Right lung (tissue), 10 donors: ENCODE measurements around the gene RIGI. TPM values are rescaled to one million over a fixed set of nuclear protein-coding genes. Genes with fewer than 3 reads are reported as not detected.
"Not testable (repeated sequence)": the region's sequence is repeated elsewhere in the genome, so short reads cannot be mapped to it uniquely, and the experiment has no call there.

Source experiments
- DNase-seq, 2 donors: peaks; one replicate each; pipeline ENCODE4 v3.0.0-alpha.2; 2013
- long read RNA-seq, 8 donors: transcript quantifications; one replicate each; lab custom pipeline, GENCODE V29; 2026
- polyA plus RNA-seq, 5 donors: library from polyadenylated mRNA; unstranded; fragments of 120-200 nt; gene quantifications; one replicate each; pipeline versions ENCODE4 v1.2.1 to v1.2.3, GENCODE V29; 2013; ENCODE audit warnings: inconsistent platforms in 1 of 5, low replicate concordance in 1 of 5; ENCODE audit not compliant: insufficient read length in 5 of 5, insufficient read depth in 1 of 5

Gene RIGI
- 10 to 100 TPM in 4 of 5 donors, 1 to 10 TPM in 1; 9.0 to 15.8 (median 14.1) TPM for polyA plus RNA-seq
- long read RNA-seq, donor 1, full-length matches to known transcripts: 1 of 1 reads
- long read RNA-seq, donor 1, partial matches to known transcripts: 0 of 1 reads
- long read RNA-seq, donor 1, other reads (novel, unspliced or antisense): 0 of 1 reads
- long read RNA-seq, donor 2, full-length matches to known transcripts: 1 of 1 reads
- long read RNA-seq, donor 2, partial matches to known transcripts: 0 of 1 reads
- long read RNA-seq, donor 2, other reads (novel, unspliced or antisense): 0 of 1 reads
- long read RNA-seq, donor 3, full-length matches to known transcripts: 1 of 11 reads
- long read RNA-seq, donor 3, partial matches to known transcripts: 10 of 11 reads
- long read RNA-seq, donor 3, other reads (novel, unspliced or antisense): 0 of 11 reads
- long read RNA-seq, donor 4, full-length matches to known transcripts: 1 of 37 reads
- long read RNA-seq, donor 4, partial matches to known transcripts: 0 of 37 reads
- long read RNA-seq, donor 4, other reads (novel, unspliced or antisense): 36 of 37 reads
- long read RNA-seq, donor 5, full-length matches to known transcripts: 2 of 14 reads
- long read RNA-seq, donor 5, partial matches to known transcripts: 12 of 14 reads
- long read RNA-seq, donor 5, other reads (novel, unspliced or antisense): 0 of 14 reads
- long read RNA-seq, donor 6: 0 reads
- long read RNA-seq, donor 7: 0 reads
- long read RNA-seq, donor 8: 0 reads

- DNase-seq: peak; percentile 89 to 93
Measured at GRCh38 chr9:32526041-32526706, at the start of gene RIGI. Gene RIGI, minus strand, starts transcription at chr9:32526196. Its CDS starts 30 bp downstream, at chr9:32526166.

GRCh38 chr9:32574858-32575257 is 48.9 kb upstream of the RIGI start:
- no peak for DNase-seq

- DNase-seq: no peak
Measured at GRCh38 chr9:32573821-32574220, 47.8 kb upstream of the RIGI start.

- DNase-seq: peak; percentile 92
Measured at GRCh38 chr9:32572900-32573523, 47.0 kb upstream of the RIGI start, which contains the start of gene NDUFB6. Gene NDUFB6, minus strand, starts transcription at chr9:32573159. Its CDS starts 99 bp downstream, at chr9:32573060.

GRCh38 chr9:32571969-32572899 is 46.2 kb upstream of the RIGI start:
- DNase-seq: peak in 1 of 2 donors; percentile 61

GRCh38 chr9:32570262-32570661 is 44.3 kb upstream of the RIGI start:
- DNase-seq: no peak

GRCh38 chr9:32566770-32567169 is 40.8 kb upstream of the RIGI start:
- DNase-seq: no peak

- no peak for DNase-seq
Measured at GRCh38 chr9:32565967-32566366, 40.0 kb upstream of the RIGI start.

GRCh38 chr9:32558408-32558934 is 32.5 kb upstream of the RIGI start:
- DNase-seq: no peak

- no peak for DNase-seq
Measured at GRCh38 chr9:32554591-32554990, 28.6 kb upstream of the RIGI start.

GRCh38 chr9:32554107-32554506 is 28.1 kb upstream of the RIGI start:
- peak in 1 of 2 donors; percentile 28 for DNase-seq

- peak; percentile 93 to 95 for DNase-seq
Measured at GRCh38 chr9:32552172-32552872, 26.3 kb upstream of the RIGI start, which contains the start of the genes SMIM27 and TOPORS. Gene SMIM27, plus strand, starts transcription at chr9:32552327. Its CDS starts 108 bp downstream, at chr9:32552435. Gene TOPORS, minus strand, starts transcription at chr9:32552586. Its CDS starts 150 bp downstream, at chr9:32552436.

GRCh38 chr9:32551276-32552051 is 25.5 kb upstream of the RIGI start:
- peak; percentile 42 to 47 for DNase-seq

GRCh38 chr9:32550562-32551275 is 24.7 kb upstream of the RIGI start:
- DNase-seq: peak; percentile 95 to 97

- DNase-seq: peak; percentile 8 to 36
Measured at GRCh38 chr9:32550150-32550561, 24.2 kb upstream of the RIGI start.

GRCh38 chr9:32548213-32548612 is 22.2 kb upstream of the RIGI start:
- DNase-seq: not testable (repeated sequence)

- DNase-seq: no peak
Measured at GRCh38 chr9:32545884-32546283, 19.9 kb upstream of the RIGI start.

GRCh38 chr9:32543047-32543446 is 17.1 kb upstream of the RIGI start:
- no peak for DNase-seq
